Sigmoid colon (tissue), 7 donors: ENCODE data around the gene CDC37L1. TPM values are rescaled to one million over a fixed set of nuclear protein-coding genes. Genes with fewer than 3 reads are reported as not detected.

Experiments
- DNase-seq: peaks from one replicate; pipeline ENCODE4 v3.0.0-alpha.2; 2019
- H3K27ac ChIP-seq, 4 donors: fragments of 200-600 bp; sonication (generic); one replicate each; pipeline ENCODE4 v1.5.1; 2016 to 2019; ENCODE audit warnings: mild to moderate bottlenecking in 1 of 4
- H3K27me3 ChIP-seq, 3 donors: fragments of 200-600 bp; sonication (generic); one replicate each; pipeline ENCODE4 v1.5.1; 2019; ENCODE audit warnings: mild to moderate bottlenecking in 1 of 3
- H3K36me3 ChIP-seq, 4 donors: fragments of 200-600 bp; sonication (generic); one replicate each; pipeline ENCODE4 v1.5.1; 2016 to 2019
- H3K4me1 ChIP-seq, 4 donors: fragments of 200-600 bp; sonication (generic); one replicate each; pipeline ENCODE4 v1.5.1; 2017 to 2019
- H3K4me3 ChIP-seq, 4 donors: fragments of 200-600 bp; sonication (generic); one replicate each; pipeline ENCODE4 v1.5.1; 2017 to 2019; ENCODE audit warnings: mild to moderate bottlenecking in 2 of 4, moderate library complexity in 1 of 4
- H3K9me3 ChIP-seq, 4 donors: fragments of 200-600 bp in 3 of 4; sonication (generic) in 3 of 4; one replicate each; pipeline versions ENCODE4 v1.5.1 to v1.6.1; 2013 to 2019
- CTCF ChIP-seq, 4 experiments: fragments of 450-650 bp in 3 of 4; fragments of 200-600 bp in 1 of 4; IDR thresholded peaks; one replicate each; pipeline ENCODE4 v1.5.1; 2016 to 2019; ENCODE audit warnings: antibody characterized with exemption in 4 of 4, mild to moderate bottlenecking in 3 of 4, moderate library complexity in 2 of 4
- EP300 ChIP-seq, 4 donors: sonication (generic); formaldehyde crosslinking; IDR thresholded peaks; one replicate each; pipeline ENCODE4 v1.6.1; 2017; ENCODE audit warnings: antibody characterized with exemption in 4 of 4
- POLR2A ChIP-seq, 2 donors: fragments of 450-650 bp; IDR thresholded peaks; one replicate each; pipeline ENCODE4 v1.6.1; 2016; ENCODE audit warnings: antibody characterized with exemption in 2 of 2, mild to moderate bottlenecking in 2 of 2, moderate library complexity in 2 of 2
- POLR2AphosphoS5 ChIP-seq, 4 donors: sonication (generic); formaldehyde crosslinking; IDR thresholded peaks; one replicate each; pipeline ENCODE4 v1.6.1; 2017; ENCODE audit warnings: antibody characterized with exemption in 4 of 4
- WGBS, 2 donors: extraction: QIAGEN DNeasy Blood & Tissue Kit; methylation state at CpG; one replicate each; pipeline ENCODE4 v1.1.7; 2013; 5-methylcytosine and 5-hydroxymethylcytosine counted together
- intact Hi-C: fragments of 100-400 bp; cut with DNase I; formaldehyde crosslinking; loops from one replicate; pipeline ENCODE4 v1.15.1; 2023
- polyA plus RNA-seq, 3 donors: library from polyadenylated mRNA; stranded (reverse); fragments of 200-250 nt; gene quantifications; one replicate each; pipeline ENCODE4 v1.2.3, GENCODE V29; 2013
- total RNA-seq, 4 donors: library from RNA; depleted of rRNA; stranded (reverse); fragments of >200 nt; gene quantifications; one replicate each; pipeline ENCODE4 v1.1.0, GENCODE V29; 2016
- donor health status: healthy with polysubstance abuse.
- donor health status: Bipolar disorder and iron deficiency.
- donor health status: healthy.

CDC37L1 gene
- total and polyA plus RNA-seq, 7 donors, result 8.4 to 40.6 (median 30.7) TPM

- no peak for TF ChIP-seq CTCF (IDR thresholded peaks at IDR 0.05)
- TF ChIP-seq EP300 (IDR thresholded peaks at IDR 0.05), result no peak
- TF ChIP-seq POLR2AphosphoS5 (IDR thresholded peaks at IDR 0.05), result no peak
- no peak for TF ChIP-seq POLR2A (IDR thresholded peaks at IDR 0.05)
- intact Hi-C loops, result no loop called here
- DNase-seq, result no peak
- Histone ChIP-seq H3K36me3 (peaks cover 10 to 91% (median 19%) of the 10 kb centered on the region in 4 donors), H3K27ac (no peak overlapping the region), H3K4me3 (no peak overlapping the region), H3K4me1 (no peaks in the 10 kb centered on the region), H3K9me3 (no peaks in the 10 kb centered on the region), H3K27me3 (no peaks in the 10 kb centered on the region)
- 58 to 85% methylated on average over 1 of the region's 1 CpG for WGBS, 2 donors
Measured at GRCh38 chr9:4701526-4701925, 22.2 kb downstream of the CDC37L1 start.

GRCh38 chr9:4704129-4704528 is 24.8 kb downstream of the CDC37L1 start:
- intact Hi-C loops, result no loop called here
- TF ChIP-seq CTCF (IDR thresholded peaks at IDR 0.05), result no peak
- no peak for TF ChIP-seq POLR2AphosphoS5 (IDR thresholded peaks at IDR 0.05)
- no peak for TF ChIP-seq EP300 (IDR thresholded peaks at IDR 0.05)
- no peak for TF ChIP-seq POLR2A (IDR thresholded peaks at IDR 0.05)
- Histone ChIP-seq H3K4me3 (no peak overlapping the region), H3K27me3 (no peaks in the 10 kb centered on the region), H3K9me3 (no peaks in the 10 kb centered on the region), H3K36me3 (peaks cover 4 to 85% (median 18%) of the 10 kb centered on the region in 4 donors), H3K4me1 (no peaks in the 10 kb centered on the region), H3K27ac (no peak overlapping the region)
- 94 to 96% methylated on average over 2 of the region's 2 CpGs for WGBS, 2 donors
- no peak for DNase-seq

- Histone ChIP-seq H3K27ac (no peak overlapping the region), H3K4me1 (no peaks in the 10 kb centered on the region)
Measured at GRCh38 chr9:4706021-4706420, 26.7 kb downstream of the CDC37L1 start.

GRCh38 chr9:4706971-4707622 is 27.7 kb downstream of the CDC37L1 start:
- Histone ChIP-seq H3K4me3 (no peak overlapping the region), H3K4me1 (no peaks in the 10 kb centered on the region), H3K27ac (no peak overlapping the region), H3K36me3 (peaks cover 0 to 75% (median 15%) of the 10 kb centered on the region in 4 donors), H3K27me3 (no peaks in the 10 kb centered on the region), H3K9me3 (no peaks in the 10 kb centered on the region)
- intact Hi-C loops, result no loop called here
- TF ChIP-seq EP300 (IDR thresholded peaks at IDR 0.05) (no peak), POLR2AphosphoS5 (IDR thresholded peaks at IDR 0.05) (no peak), POLR2A (IDR thresholded peaks at IDR 0.05) (no peak), CTCF (IDR thresholded peaks at IDR 0.05) (no peak)
- DNase-seq, result no peak
- 68 to 74% methylated on average over 4 of the region's 4 CpGs for WGBS, 2 donors

More at GRCh38 chr9:4706021-4706420, 26.7 kb downstream of the CDC37L1 start:
- no peak overlapping the region for H3K4me3 ChIP-seq
- no peak for DNase-seq
- 60% methylated on average over 2 of the region's 2 CpGs for WGBS, 2 donors
- no peaks in the 10 kb centered on the region for H3K27me3 ChIP-seq
- TF ChIP-seq CTCF (IDR thresholded peaks at IDR 0.05) (no peak), EP300 (IDR thresholded peaks at IDR 0.05) (no peak), POLR2A (IDR thresholded peaks at IDR 0.05) (no peak), POLR2AphosphoS5 (IDR thresholded peaks at IDR 0.05) (no peak)
- H3K36me3 ChIP-seq, result peaks cover 0 to 77% (median 18%) of the 10 kb centered on the region in 4 donors
- no peaks in the 10 kb centered on the region for H3K9me3 ChIP-seq
- intact Hi-C loops, result no loop called here

- no peak overlapping the region for H3K27ac ChIP-seq
Measured at GRCh38 chr9:4709380-4709779, 30.0 kb downstream of the CDC37L1 start.

More at GRCh38 chr9:4709380-4709779, 30.0 kb downstream of the CDC37L1 start:
- Histone ChIP-seq H3K36me3 (peaks cover 0 to 74% (median 21%) of the 10 kb centered on the region in 4 donors), H3K4me3 (no peak overlapping the region), H3K4me1 (no peaks in the 10 kb centered on the region), H3K27me3 (no peaks in the 10 kb centered on the region), H3K9me3 (no peaks in the 10 kb centered on the region)
- no peak for DNase-seq
- intact Hi-C loops, result no loop called here
- TF ChIP-seq POLR2A (IDR thresholded peaks at IDR 0.05), result no peak
- TF ChIP-seq EP300 (IDR thresholded peaks at IDR 0.05), result no peak
- TF ChIP-seq POLR2AphosphoS5 (IDR thresholded peaks at IDR 0.05), result no peak
- no peak for TF ChIP-seq CTCF (IDR thresholded peaks at IDR 0.05)
